H1 (cell line): Measurements from ENCODE around the gene ATP2C1. TPM values are rescaled to one million over a fixed set of nuclear protein-coding genes. Genes with fewer than 3 reads are reported as not detected.

ENCODE experiments used
- CTCF ChIA-PET: fragments of 300-600 bp; sonication (Branson Sonifier 250); formaldehyde crosslinking; loops from one replicate; lab custom pipeline; 2021; ENCODE audit not compliant: partially characterized antibody; lab: Charles Lee
- POLR2A ChIA-PET: fragments of 300-600 bp; sonication (Branson Sonifier 250); formaldehyde crosslinking; loops from one replicate; lab custom pipeline; 2021; ENCODE audit warnings: inconsistent platforms; ENCODE audit not compliant: partially characterized antibody; lab: Charles Lee
- DNase-seq, 2 experiments: peaks; one replicate each; pipeline versions ENCODE4 v3.0.0 to v3.0.0-alpha.2; 2010 to 2022; ENCODE audit warnings: low spot score in 2 of 2, low read depth in 1 of 2, mixed read lengths in 1 of 2
- FAIRE-seq: peaks from 2 replicates; lab custom pipeline; 2011; peaks lifted over from hg19 to GRCh38; lab: Jason Lieb, UNC
- H2AFZ ChIP-seq: 2 replicates; pipeline ENCODE4 v1.8.1; 2012; ENCODE audit warnings: low read length, inconsistent platforms
- H2AK5ac ChIP-seq: 2 replicates; pipeline ENCODE4 v1.6.1; 2013; ENCODE audit warnings: low read depth, low read length
- H2BK120ac ChIP-seq: replicated peaks from 2 replicates; pipeline ENCODE3; 2013; ENCODE audit warnings: low read depth, low read length, inconsistent platforms
- H2BK12ac ChIP-seq: 2 replicates; pipeline ENCODE4 v1.6.1; 2013; ENCODE audit warnings: low read depth, low read length
- H2BK15ac ChIP-seq: 2 replicates; pipeline ENCODE4 v1.6.1; 2013; ENCODE audit warnings: low read length
- H2BK20ac ChIP-seq: 2 replicates; pipeline ENCODE4 v1.6.1; 2013; ENCODE audit warnings: low read length
- H2BK5ac ChIP-seq: 2 replicates; pipeline ENCODE4 v1.6.1; 2013; ENCODE audit warnings: low read depth, low read length
- H3K14ac ChIP-seq: 2 replicates; pipeline ENCODE4 v1.6.1; 2013; ENCODE audit warnings: inconsistent platforms; ENCODE audit not compliant: insufficient read length
- H3K18ac ChIP-seq: 2 replicates; pipeline ENCODE4 v1.6.1; 2013; ENCODE audit warnings: low read length; ENCODE audit errors: extremely low read depth
- H3K23ac ChIP-seq: 2 replicates; pipeline ENCODE4 v1.6.1; 2013; ENCODE audit warnings: inconsistent platforms; ENCODE audit not compliant: insufficient read length
- H3K23me2 ChIP-seq: 2 replicates; pipeline ENCODE4 v1.6.1; 2013; ENCODE audit warnings: low read depth, low read length
- H3K27ac ChIP-seq: 2 replicates; pipeline ENCODE4 v1.6.1; 2011; ENCODE audit warnings: low read depth, low read length, inconsistent platforms
- H3K27me3 ChIP-seq, 4 experiments: replicated peaks in 1 of 4; 1 replicate in 1 of 4; 2 replicates in 3 of 4; pipeline versions ENCODE4 v1.6.1 to v1.8.1; 2011 to 2013; ENCODE audit warnings: low read length in 3 of 4, mild to moderate bottlenecking in 3 of 4, inconsistent platforms in 2 of 4, mixed read lengths in 2 of 4, moderate library complexity in 1 of 4; ENCODE audit not compliant: control insufficient read depth in 3 of 4, insufficient read depth in 3 of 4; ENCODE audit errors: extremely low read depth in 1 of 4
- H3K36me3 ChIP-seq, 4 experiments: 2 replicates each; pipeline versions ENCODE4 v1.6.1 to v1.8.1; 2011 to 2013; ENCODE audit warnings: mild to moderate bottlenecking in 4 of 4, low read length in 3 of 4, moderate library complexity in 2 of 4, control low read depth in 1 of 4, inconsistent platforms in 1 of 4; ENCODE audit not compliant: insufficient read depth in 4 of 4, control insufficient read depth in 2 of 4
- H3K4ac ChIP-seq: replicated peaks from 2 replicates; pipeline ENCODE3; 2013; ENCODE audit warnings: low read length, low read depth, mixed read lengths, inconsistent platforms; ENCODE audit not compliant: insufficient read length
- H3K4me1 ChIP-seq, 4 experiments: replicated peaks in 1 of 4; 1 replicate in 1 of 4; 2 replicates in 3 of 4; pipeline versions ENCODE4 v1.6.1 to v1.8.1; 2011 to 2013; ENCODE audit warnings: low read length in 3 of 4, inconsistent platforms in 2 of 4, mixed read lengths in 1 of 4; ENCODE audit not compliant: insufficient read depth in 4 of 4, control insufficient read depth in 3 of 4
- H3K4me2 ChIP-seq, 2 experiments: 2 replicates each; pipeline versions ENCODE4 v1.6.1 to v1.8.1; 2011 to 2013; ENCODE audit warnings: low read depth in 2 of 2, low read length in 2 of 2, control low read depth in 1 of 2, inconsistent platforms in 1 of 2, mild to moderate bottlenecking in 1 of 2; ENCODE audit not compliant: insufficient read depth in 1 of 2
- H3K4me3 ChIP-seq, 4 experiments: fragments of 200-600, 300-600 bp in 1 of 4; sonication (generic), shearing (Covaris generic), sonication (Bioruptor Twin) in 1 of 4; 2 replicates each; pipeline versions ENCODE4 v1.5.1 to v1.8.1; 2011 to 2016; ENCODE audit warnings: low read length in 4 of 4, low read depth in 3 of 4, control low read depth in 2 of 4, inconsistent platforms in 2 of 4, mild to moderate bottlenecking in 2 of 4, mixed read lengths in 1 of 4, moderate library complexity in 1 of 4; ENCODE audit not compliant: insufficient read depth in 2 of 4; ENCODE audit errors: extremely low read depth in 1 of 4
- H3K56ac ChIP-seq: replicated peaks from 2 replicates; pipeline ENCODE3; 2013; ENCODE audit warnings: low read depth, mild to moderate bottlenecking, mixed read lengths, low read length, inconsistent platforms; ENCODE audit not compliant: insufficient read length
- H3K79me1 ChIP-seq: 2 replicates; pipeline ENCODE4 v1.6.1; 2013; ENCODE audit warnings: low read depth, low read length, control low read depth
- H3K79me2 ChIP-seq, 2 experiments: 2 replicates each; pipeline versions ENCODE4 v1.6.1 to v1.8.1; 2012 to 2013; ENCODE audit warnings: low read length in 2 of 2, mild to moderate bottlenecking in 2 of 2, inconsistent platforms in 1 of 2; ENCODE audit not compliant: insufficient read depth in 2 of 2, control insufficient read depth in 1 of 2
- H3K9ac ChIP-seq, 4 experiments: replicated peaks in 1 of 4; 1 replicate in 1 of 4; 2 replicates in 3 of 4; pipeline versions ENCODE4 v1.6.1 to v1.8.1; 2011 to 2013; ENCODE audit warnings: low read depth in 3 of 4, low read length in 3 of 4, control low read depth in 2 of 4, mild to moderate bottlenecking in 2 of 4, moderate library complexity in 2 of 4, inconsistent platforms in 1 of 4; ENCODE audit errors: extremely low read depth in 1 of 4
- H3K9me3 ChIP-seq, 2 experiments: 2 replicates each; pipeline versions ENCODE4 v1.6.1 to v1.8.1; 2012 to 2013; ENCODE audit warnings: mild to moderate bottlenecking in 2 of 2, moderate library complexity in 2 of 2, control low read depth in 1 of 2, inconsistent platforms in 1 of 2, low read depth in 1 of 2, low read length in 1 of 2, mixed read lengths in 1 of 2; ENCODE audit not compliant: insufficient read depth in 2 of 2
- H4K20me1 ChIP-seq, 2 experiments: replicated peaks in 1 of 2; 2 replicates each; pipeline versions ENCODE3 to v1.8.1; 2011 to 2013; ENCODE audit warnings: inconsistent platforms in 2 of 2, low read length in 2 of 2, mild to moderate bottlenecking in 1 of 2; ENCODE audit not compliant: insufficient read depth in 2 of 2, control insufficient read depth in 1 of 2
- H4K5ac ChIP-seq: 2 replicates; pipeline ENCODE4 v1.6.1; 2013; ENCODE audit warnings: low read length, low read depth, mixed read lengths, inconsistent platforms; ENCODE audit not compliant: insufficient read length
- H4K8ac ChIP-seq: 2 replicates; pipeline ENCODE4 v1.8.0; 2013; ENCODE audit warnings: mild to moderate bottlenecking, moderate library complexity, low read length, inconsistent platforms; ENCODE audit not compliant: insufficient read depth; ENCODE audit errors: extremely low read depth
- H4K91ac ChIP-seq: replicated peaks from 2 replicates; pipeline ENCODE3; 2013; ENCODE audit warnings: low read length, mixed read lengths, inconsistent platforms; ENCODE audit not compliant: insufficient read length
- BACH1 ChIP-seq: IDR thresholded peaks from 2 replicates; pipeline ENCODE4 v1.6.1; 2012; ENCODE audit warnings: low read length, improper control_type of control experiment
- CEBPB ChIP-seq: IDR thresholded peaks from 2 replicates; pipeline ENCODE4 v1.6.1; 2012; ENCODE audit warnings: low read depth, low read length
- FOSL1 ChIP-seq: IDR thresholded peaks from 2 replicates; pipeline ENCODE4 v1.6.1; 2011; ENCODE audit warnings: mild to moderate bottlenecking, low read depth, low read length, moderate library complexity; ENCODE audit not compliant: insufficient read depth
- HDAC6 ChIP-seq: IDR thresholded peaks from one replicate; pipeline ENCODE4 v1.7.1; 2012; ENCODE audit warnings: low read depth, mild to moderate bottlenecking, inconsistent platforms, low read length, moderate library complexity
- KDM1A ChIP-seq: fragments of 200-600, 300-600 bp; sonication (generic); IDR thresholded peaks from 2 replicates; pipeline ENCODE4 v1.7.1; 2016; ENCODE audit warnings: mild to moderate bottlenecking, low read length, borderline replicate concordance
- RXRA ChIP-seq: IDR thresholded peaks from 2 replicates; pipeline ENCODE4 v1.6.1; 2011; ENCODE audit warnings: low read depth, mild to moderate bottlenecking, low read length, moderate library complexity; ENCODE audit not compliant: insufficient read depth
- SRF ChIP-seq: IDR thresholded peaks from 2 replicates; pipeline ENCODE4 v1.6.1; 2011; ENCODE audit warnings: mild to moderate bottlenecking, low read depth, low read length, moderate library complexity
- SUZ12 ChIP-seq: fragments of 200-600 bp; sonication (generic); IDR thresholded peaks from 2 replicates; pipeline ENCODE4 v1.6.1; 2012; ENCODE audit warnings: mild to moderate bottlenecking, inconsistent platforms, low read length, moderate library complexity, mixed read lengths
- YY1 ChIP-seq: IDR thresholded peaks from 2 replicates; pipeline ENCODE4 v1.6.1; 2011; ENCODE audit warnings: low read depth, mild to moderate bottlenecking, low read length
- ZNF274 ChIP-seq: IDR thresholded peaks from 2 replicates; pipeline ENCODE4 v1.7.0; 2012; ENCODE audit warnings: low read length, borderline replicate concordance; ENCODE audit errors: extremely low read depth
- WGBS, 2 experiments: shearing (Covaris generic) in 1 of 2; methylation state at CpG; one replicate each; pipeline versions ENCODE4 v1.1.6 to v1.1.7; 2013 to 2015; ENCODE audit warnings: low lambda C conversion rate in 2 of 2, mixed read lengths in 2 of 2, inconsistent platforms in 1 of 2, low coverage in 1 of 2, missing lambda C conversion rate in 1 of 2; ENCODE audit not compliant: insufficient replicate concordance in 2 of 2, insufficient coverage in 1 of 2, insufficient read length in 1 of 2; ENCODE audit errors: extremely low coverage in 1 of 2, missing lambda C conversion rate in 1 of 2; 5-methylcytosine and 5-hydroxymethylcytosine counted together
- polyA plus RNA-seq, 7 experiments: library from polyadenylated mRNA; depleted of rRNA in 3 of 7; stranded (reverse) in 5 of 7; unstranded in 2 of 7; fragments of >200 nt in 5 of 7; fragments of 200-250 nt in 2 of 7; gene quantifications; 1 replicate in 5 of 7; 2 replicates in 1 of 7; 4 replicates in 1 of 7; pipeline versions ENCODE4 v1.2.1 to v1.2.3, GENCODE V29; 2011 to 2013; ENCODE audit warnings: missing spikeins in 2 of 7, mixed read lengths in 2 of 7
- total RNA-seq: library from RNA; stranded (reverse); fragmentation: NEBNext Ultra II Directional; extraction: Animal tissue kit (Norgen Biotek cat#: 25700); gene quantifications from 2 replicates; pipeline ENCODE4 v1.2.1, GENCODE V29; 2021

Gene ATP2C1
- total and polyA plus RNA-seq, 2 of the 8 experiments (the other 6 are each of a cell fraction or from before 2014, with no cell fraction given), result 50.7 to 68.5 TPM

- no peak for TF ChIP-seq ZNF274
- TF ChIP-seq SRF, result no peak
- TF ChIP-seq YY1, result no peak
- TF ChIP-seq FOSL1, result no peak
- TF ChIP-seq HDAC6, result no peak
- no peak for TF ChIP-seq BACH1
- no peak for TF ChIP-seq SUZ12
- no peak for TF ChIP-seq KDM1A
- TF ChIP-seq RXRA, result no peak
- TF ChIP-seq CEBPB, result no peak
- TF ChIP-seq, all 59 proteins: peak for 0
- no peak for DNase-seq
- Histone ChIP-seq H3K27ac (0 out of 2 replicates have a peak overlapping the region, but pooled peaks have one; percentile 0), H3K27me3 (peaks cover 0 to 1% (median 0%) of the 10 kb centered on the region in 4 experiments; a peak in 1 of 7 replicates), H3K23ac (no peak overlapping the region), H2BK5ac (no peak overlapping the region), H2AK5ac (no peak overlapping the region), H3K9ac (no peak overlapping the region), H3K14ac (no peak overlapping the region), H3K18ac (no peak overlapping the region), H3K79me2 (no peaks in the 10 kb centered on the region), H2AFZ (no peak overlapping the region), H3K4me2 (no peak overlapping the region), H2BK15ac (no peak overlapping the region), H2BK20ac (no peak overlapping the region), H4K20me1 (no peaks in the 10 kb centered on the region), H3K36me3 (peaks cover 0 to 17% (median 8%) of the 10 kb centered on the region in 4 experiments; a peak in 6 of 8 replicates), H2BK12ac (no peak overlapping the region), H3K4me1 (peaks cover 0 to 2% (median 0%) of the 10 kb centered on the region in 4 experiments; a peak in 1 of 7 replicates), H3K79me1 (no peaks in the 10 kb centered on the region), H3K9me3 (no peaks in the 10 kb centered on the region), H3K4ac (no peak overlapping the region), H4K8ac (no peak overlapping the region), H3K56ac (no peak overlapping the region), H3K4me3 (no peak overlapping the region), H4K5ac (no peak overlapping the region), H4K91ac (no peak overlapping the region), H3K23me2 (no peaks in the 10 kb centered on the region), H2BK120ac (no peak overlapping the region)
- FAIRE-seq, result no peak
- CTCF ChIA-PET, result no interaction called here
- POLR2A ChIA-PET, result no interaction called here
- 86% methylated on average over 5 of the region's 5 CpGs; no CpG with 5 or more reads in 1 of the 2 experiments for WGBS, 2 experiments
Measured at GRCh38 chr3:130960139-130960795, 66.4 kb downstream of the ATP2C1 start.
